GM12801 (cell line): ENCODE results near the gene CDC42BPB.

ENCODE experiments used
- TF ChIP-seq, protein P1 (sequence below): IDR thresholded peaks from one replicate; pipeline ENCODE4 v1.5.1; 2011; ENCODE audit warnings: control low read depth; ENCODE audit not compliant: insufficient read length; ENCODE audit errors: extremely low read depth

The CDC42BPB gene

DNA sequence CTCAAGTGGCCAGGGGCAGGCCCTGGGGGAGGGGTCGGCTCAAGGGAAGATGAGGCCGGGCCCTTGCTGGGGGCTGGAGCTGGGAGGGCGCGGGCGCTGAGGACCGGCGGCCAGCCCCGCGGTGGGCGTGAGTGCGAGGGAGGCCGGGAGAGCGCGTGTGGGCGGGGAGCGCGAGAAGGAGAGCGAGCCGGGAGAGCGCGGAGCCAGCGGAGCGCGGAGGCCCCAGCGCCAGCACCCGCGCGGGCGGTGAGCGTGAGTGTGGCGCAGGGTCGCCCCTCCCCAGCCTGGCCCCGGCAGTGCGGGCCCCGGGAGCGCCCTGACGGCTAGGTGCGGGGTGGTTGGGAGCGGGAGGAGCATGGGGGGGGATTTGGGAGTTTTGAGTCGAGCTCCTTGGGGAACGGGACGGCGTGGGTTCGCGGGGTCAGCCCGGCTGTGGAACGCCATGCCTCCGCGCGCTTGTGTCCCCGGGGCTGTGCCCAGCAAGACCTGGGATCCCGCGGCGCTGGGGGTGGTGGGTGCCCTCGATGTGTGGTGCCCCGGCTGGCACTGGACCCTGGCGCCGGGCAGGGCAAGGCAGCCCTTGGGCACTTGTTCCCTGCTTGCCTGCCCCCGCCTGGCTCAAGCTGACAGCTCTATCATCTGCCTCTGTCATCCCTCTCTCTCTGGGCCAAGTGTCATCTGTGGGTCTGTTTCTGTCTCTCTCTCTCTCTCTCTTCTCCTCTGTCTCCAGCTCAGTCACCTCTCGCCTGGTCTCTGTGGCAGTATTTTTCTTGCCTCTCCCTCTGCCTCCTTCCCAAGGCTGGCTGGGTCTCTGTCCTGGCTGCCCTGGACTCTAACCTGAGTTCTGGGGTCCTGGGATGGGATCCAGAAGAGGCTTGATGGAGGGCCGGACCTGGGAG lies 26.9 kb upstream of the CDC42BPB start, which contains the start of gene LBHD2:
TSS of gene LBHD2 (plus strand) at position 190 of the 899 bp plus-strand sequence. CDS start 1,803 bp downstream, outside the sequence.
- TF ChIP-seq, protein P1, sequence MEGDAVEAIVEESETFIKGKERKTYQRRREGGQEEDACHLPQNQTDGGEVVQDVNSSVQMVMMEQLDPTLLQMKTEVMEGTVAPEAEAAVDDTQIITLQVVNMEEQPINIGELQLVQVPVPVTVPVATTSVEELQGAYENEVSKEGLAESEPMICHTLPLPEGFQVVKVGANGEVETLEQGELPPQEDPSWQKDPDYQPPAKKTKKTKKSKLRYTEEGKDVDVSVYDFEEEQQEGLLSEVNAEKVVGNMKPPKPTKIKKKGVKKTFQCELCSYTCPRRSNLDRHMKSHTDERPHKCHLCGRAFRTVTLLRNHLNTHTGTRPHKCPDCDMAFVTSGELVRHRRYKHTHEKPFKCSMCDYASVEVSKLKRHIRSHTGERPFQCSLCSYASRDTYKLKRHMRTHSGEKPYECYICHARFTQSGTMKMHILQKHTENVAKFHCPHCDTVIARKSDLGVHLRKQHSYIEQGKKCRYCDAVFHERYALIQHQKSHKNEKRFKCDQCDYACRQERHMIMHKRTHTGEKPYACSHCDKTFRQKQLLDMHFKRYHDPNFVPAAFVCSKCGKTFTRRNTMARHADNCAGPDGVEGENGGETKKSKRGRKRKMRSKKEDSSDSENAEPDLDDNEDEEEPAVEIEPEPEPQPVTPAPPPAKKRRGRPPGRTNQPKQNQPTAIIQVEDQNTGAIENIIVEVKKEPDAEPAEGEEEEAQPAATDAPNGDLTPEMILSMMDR = no peak

GRCh38 chr14:103081951-103082350 lies 24.6 kb upstream of the CDC42BPB start:
- TF ChIP-seq, protein P1 = no peak

DNA sequence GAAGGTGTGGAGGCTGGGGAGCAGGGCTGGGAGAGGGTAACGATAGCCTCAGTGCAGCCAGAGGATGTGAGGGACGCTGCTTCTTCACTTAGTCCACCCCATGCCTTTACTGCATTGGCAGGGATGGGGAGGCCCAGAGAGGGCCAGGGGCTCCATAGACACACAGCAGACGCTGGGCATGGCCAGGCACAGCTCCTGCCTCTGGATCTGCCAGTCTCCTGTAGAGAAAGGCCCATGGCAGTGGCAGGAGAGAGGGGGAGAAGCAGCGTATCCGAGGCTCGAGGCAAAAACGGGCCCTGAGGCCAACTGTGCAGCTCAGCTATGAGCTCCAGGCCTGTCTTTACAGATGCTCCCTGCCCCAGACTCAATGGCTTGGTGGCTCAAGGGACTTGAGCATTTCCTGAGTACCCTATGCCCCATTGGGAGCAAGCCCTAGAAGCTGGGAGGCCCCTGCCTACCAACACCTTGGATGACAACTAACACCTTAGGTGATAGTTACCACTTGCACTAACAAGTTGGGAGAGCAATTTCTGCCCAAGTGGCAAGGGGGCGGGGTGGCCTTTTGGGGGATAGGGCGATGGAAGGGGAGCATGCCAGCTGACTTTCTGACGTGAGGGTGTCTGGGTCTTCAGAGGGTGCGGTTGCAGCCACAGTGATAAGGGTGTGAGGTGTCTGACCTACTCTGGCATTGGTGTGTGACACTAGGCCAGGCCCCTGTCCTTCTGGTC lies 21.7 kb upstream of the CDC42BPB start:
- TF ChIP-seq, protein P1 = no peak

DNA sequence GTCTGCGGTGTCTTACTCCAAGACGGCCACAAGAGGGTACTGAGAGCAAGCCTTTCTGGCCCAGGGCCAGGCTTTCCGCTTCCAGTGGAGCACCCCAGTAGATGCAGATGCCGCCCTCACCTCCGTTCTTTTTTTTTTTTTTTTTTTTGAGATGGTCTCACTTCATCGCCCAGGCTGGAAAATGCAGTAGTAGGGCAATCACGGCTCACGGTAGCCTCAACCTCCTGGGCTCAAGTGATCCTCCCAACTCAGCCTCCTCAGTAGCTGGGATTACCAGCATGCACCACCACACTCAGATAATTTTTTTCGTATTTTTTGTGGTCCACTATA lies 21.0 kb upstream of the CDC42BPB start:
- TF ChIP-seq, protein P1 = peak; percentile 8

DNA sequence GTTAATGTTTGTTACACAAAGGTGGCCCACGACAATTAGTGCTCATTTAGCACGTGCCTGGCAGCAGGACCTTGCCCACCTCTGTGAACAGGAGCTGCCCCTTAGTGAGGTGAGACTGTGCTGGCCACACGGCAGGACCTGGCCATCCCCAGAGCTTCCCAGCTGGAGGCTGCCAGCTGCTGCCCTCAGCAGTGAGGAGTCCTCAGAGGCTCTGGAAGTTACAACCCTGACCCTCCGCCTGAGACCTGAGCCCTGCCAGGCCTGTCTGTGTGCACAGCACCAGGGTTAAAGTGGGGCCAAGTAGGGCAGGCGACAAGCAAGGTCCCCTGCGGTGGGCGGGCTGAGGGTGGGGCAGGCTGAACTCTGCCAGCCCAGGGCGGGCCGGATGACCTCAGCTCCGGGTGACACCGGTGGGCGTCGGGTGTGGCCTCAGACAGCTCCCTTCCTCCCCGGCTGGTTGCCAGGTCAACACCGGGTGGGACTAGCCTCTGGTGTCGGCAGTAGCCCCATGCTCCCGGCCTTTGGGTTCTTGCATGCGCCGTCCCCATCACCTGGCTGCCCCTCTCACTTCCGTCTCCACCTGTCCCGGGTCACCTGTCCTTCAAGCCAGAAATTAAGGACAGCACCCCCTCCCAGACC lies 17.5 kb upstream of the CDC42BPB start:
- TF ChIP-seq, protein P1 = no peak

DNA sequence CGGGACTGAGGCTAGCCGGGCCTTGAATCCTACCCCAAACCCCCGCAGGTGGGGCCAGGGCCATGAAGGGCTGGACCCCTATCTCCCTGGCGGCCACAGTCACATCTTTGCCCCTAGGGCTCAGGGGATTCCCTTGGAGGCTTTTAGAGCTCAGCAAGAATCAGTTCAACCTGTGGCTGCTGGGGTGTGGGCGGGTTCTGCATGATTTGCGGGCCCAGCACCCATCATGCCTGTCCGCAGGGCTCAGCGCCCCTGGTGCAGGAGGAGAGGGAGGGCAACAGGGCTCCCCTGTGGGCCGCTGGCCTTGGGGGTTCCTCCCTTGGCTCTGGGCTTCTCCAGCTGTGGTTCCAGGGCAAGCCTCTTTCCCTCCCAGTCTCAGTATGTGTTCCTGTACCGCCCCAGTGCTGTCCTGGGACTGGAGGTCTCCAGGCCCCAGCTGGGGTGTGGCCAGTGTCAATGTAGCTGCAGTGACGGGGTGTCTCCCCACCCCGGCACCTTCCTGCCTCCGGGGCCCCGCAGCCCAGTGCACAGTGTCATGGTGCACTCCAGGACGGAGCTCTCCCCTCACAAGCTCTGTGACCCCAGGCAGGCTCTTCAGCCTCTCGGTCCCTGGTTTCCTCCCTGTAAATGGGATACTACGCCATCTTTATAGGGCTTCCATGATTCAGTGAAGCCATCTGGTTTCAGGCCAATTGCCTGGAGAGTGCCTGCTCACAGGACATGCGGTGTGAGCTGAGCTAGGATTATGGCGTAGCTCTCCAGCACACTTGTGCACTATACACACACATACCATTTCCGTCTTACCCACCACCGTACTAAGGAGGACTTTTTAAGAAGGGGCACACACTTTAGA lies 16.8 kb upstream of the CDC42BPB start:
- TF ChIP-seq, protein P1 = no peak
